AML-193 (cell line): ENCODE results near the gene PRLR.
"Not testable (repeated sequence)": the region's sequence is repeated elsewhere in the genome, so short reads cannot be mapped to it uniquely, and the experiment has no call there.

ENCODE experiments used
- DNase-seq, 2 experiments: peaks; one replicate each; lab custom pipeline; 2025; lab: John Stamatoyannopoulos, UW

Gene PRLR

DNA sequence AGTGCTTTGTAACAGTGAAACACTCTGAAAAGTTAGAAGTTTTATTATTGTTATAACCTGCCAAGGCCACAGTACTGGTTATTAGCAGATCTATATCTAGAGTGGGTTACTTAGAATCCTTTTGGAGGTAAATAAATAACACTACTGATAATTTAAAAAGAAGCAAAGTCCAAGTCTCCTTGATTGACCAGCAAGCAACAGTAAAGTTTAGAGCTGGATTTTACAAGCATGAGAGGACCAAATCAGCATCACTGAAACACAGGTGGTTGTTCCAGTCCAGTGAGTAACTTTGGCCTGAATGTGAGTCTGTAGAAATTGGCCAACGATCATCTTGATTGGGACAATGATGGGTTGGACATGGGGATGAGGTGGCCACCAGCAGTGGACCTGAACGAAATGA, 105.4 kb downstream of the PRLR start:
- DNase-seq: no peak

DNA sequence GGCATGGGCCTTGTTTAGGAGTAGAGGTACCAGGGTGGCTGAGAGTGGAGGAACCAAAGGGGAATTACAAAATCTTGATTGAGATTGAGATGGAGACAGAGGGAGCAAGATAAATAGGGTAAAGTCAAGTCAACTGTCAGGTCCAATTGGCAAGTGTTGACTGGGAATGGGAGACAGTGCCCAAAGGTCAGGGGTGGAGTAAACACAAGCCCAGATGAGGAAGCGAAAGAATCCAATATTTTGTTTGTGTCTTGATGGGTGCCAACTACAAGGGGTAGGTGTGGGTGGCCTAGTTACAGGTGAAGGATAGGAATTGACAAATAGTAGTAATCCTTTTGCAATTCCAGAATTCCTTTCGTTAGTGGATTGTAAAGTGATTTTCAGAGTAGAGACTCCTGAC, 107.5 kb downstream of the PRLR start:
- no peak for DNase-seq

DNA sequence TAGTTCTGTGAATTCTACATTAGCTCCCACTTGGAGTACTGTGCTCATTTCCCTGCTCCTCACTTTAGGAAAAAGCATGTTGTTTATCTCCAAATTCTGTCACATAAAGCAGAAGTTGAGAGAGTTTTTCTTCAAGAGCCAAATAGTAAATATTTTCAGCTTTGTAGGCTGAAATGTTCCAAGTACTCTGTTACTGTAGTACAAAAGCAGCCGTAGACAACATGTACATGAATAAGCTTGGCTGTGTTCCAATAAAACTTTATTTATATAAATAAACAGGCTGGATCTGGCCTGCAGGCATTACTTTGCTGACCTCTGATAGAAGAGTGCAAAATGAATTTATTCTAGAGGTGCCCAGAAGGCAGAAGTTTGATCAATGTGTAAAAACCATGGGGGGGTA, 109.6 kb downstream of the PRLR start:
- no peak for DNase-seq

DNA sequence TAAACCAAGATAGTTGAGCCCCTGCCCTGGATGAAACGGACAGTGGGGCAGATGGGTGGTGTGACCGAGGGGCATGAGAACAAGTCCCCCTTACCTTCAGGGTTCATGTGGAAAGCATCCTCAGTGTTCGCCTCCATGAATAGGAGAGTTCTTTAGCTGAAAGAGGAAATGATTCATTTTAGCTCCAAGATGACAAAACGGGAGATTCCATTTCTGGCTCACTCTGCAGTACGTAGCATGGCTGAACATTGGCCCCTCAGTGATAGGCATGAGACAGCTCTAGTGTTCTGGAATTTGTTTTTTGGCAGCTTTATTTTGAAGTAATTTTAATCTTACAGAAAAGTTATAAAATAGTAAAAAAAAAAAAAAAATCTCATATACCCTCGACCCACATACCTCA, 112.3 kb downstream of the PRLR start:
- DNase-seq: no peak

DNA sequence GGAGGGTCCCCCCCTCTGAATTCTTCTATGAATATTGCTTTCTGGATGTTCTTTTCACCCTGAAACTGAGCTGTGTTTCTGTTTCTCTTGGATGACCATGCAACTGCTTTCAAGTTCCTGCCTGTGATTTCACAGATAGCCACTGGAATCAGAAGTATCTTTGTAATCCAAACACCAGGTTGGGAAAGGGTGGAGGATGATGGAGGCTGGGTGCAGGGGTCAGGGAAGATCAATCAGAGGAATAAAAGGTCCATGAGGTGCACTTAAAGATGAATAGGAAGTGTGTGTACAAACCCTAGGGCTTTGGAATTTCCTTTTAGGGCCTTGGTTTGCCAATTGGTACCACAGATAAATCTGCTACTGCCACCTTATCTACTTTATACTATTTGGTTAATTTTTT, 114.4 kb downstream of the PRLR start:
- no peak for DNase-seq

DNA sequence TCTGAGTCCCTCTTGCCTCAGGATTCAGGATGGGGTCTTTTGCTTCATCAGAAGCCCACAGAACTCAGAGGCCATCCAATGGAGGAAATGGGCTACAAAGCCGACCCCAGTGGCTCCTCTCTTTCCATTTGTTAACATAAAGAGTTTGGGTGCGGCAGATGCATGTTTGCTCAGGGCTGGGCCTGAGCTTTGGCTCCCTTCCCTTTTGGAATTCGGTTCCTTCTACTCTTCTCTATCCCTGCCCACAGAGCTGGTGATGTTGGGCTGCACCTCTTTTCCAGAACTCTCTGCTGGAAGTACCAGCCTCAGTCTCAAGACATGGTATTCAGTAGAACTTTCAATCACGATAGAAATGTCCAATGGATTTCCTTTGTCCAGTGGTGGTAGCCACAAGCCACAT, 115.6 kb downstream of the PRLR start:
- DNase-seq: no peak

DNA sequence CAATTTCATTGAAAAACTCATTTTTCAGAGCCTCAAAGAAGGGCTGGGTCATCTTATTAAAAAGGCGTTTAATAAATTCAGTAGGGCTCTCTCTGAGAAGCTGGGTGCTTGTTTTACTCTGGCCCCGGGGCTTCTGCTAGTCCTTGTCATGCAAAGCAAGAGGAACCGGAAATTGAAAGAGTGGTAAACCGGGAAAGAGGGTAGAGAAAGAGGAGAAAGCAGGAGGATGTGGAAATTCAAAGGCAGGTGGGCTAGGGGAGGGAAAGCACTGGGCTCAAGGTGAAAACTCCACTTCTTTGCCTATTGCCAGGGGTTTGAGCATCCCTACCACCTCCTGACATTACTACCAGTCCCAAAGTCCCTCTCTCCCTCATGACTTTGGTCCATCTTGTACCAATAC, 118.0 kb downstream of the PRLR start:
- no peak for DNase-seq

DNA sequence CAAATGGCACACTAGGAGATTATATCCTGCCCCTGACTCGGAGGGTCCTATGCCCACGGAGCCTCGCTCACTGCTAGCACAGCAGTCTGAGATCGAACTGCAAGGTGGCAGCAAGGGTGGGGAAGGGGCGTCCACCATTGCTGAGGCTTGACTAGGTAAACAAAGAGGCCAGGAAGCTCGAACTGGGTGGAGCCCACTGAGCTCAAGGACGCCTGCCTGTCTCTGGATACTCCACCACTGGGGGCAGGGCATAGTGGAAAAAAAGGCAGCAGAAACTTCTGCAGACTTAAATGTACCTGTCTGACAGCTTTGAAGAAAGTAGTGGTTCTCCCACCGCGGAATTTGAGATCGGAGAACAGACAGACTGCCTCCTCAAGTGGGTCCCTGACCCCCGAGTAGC, 125.7 kb downstream of the PRLR start:
- not testable (repeated sequence) for DNase-seq

DNA sequence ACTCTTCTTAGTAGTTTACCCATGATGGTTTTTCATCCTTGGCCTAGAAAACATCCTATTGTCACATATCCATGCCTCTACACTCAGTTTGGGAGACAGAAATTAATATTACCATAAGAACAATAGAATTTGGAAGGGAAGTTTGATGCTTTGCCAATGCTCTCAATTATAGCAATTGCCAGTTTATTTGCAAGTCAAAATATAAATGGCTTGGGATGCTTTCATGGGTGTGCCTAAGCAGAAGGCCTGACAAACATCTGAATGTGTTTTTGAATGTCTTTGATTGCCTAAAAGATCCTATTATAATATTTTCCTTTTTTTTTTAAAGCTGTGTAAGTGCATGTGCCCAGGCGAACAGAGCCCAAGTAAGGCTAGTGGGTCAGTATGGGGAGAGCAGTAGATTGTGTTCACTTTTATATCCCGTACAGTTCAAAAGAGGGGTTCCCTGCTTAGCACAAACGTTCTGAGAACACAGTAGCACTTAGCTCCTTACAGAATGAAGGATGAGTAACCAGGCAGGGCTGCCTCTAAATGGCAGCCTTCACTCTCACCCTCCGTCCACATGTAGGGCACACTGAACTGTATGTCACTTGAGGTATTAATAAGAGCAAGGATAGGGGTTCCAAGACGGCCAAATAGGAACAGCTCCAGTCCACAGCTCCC, 126.5 kb downstream of the PRLR start:
- DNase-seq: no peak

DNA sequence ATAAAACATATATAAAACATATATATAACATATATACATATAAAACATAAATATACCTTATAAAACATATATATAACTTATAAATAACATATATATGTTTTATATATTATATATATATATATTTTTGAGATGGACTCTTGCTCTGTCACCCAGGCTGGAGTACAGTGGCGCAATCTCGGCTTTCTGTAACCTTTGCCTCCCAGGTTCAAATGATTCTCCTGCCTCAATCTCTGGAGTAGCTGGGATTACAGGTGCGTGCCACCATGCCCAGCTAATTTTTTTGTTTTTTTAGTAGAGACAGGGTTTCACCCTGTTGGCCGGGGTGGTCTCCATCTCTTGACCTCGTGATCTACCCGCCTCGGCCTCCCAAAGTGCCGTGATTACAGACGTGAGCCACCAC, 128.6 kb downstream of the PRLR start:
- DNase-seq: not testable (repeated sequence)

DNA sequence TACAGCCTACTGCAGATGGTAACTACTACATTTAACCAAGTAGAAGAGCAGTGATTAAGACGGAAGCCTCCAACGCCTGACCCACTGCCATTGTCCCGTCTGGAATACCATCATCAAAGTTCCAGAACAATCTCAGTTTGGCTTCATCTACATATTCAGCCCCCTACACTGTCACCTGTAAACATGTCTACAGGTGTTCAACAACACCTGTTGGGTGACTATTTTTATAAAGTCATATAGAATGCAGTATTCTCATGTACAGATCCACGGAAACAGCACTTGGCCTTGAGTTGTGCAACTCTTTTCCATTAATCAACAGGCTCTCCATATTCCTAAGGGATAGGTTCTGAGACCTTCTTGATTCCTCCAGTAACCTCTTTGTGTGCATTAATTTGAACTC, 129.3 kb downstream of the PRLR start:
- no peak for DNase-seq

DNA sequence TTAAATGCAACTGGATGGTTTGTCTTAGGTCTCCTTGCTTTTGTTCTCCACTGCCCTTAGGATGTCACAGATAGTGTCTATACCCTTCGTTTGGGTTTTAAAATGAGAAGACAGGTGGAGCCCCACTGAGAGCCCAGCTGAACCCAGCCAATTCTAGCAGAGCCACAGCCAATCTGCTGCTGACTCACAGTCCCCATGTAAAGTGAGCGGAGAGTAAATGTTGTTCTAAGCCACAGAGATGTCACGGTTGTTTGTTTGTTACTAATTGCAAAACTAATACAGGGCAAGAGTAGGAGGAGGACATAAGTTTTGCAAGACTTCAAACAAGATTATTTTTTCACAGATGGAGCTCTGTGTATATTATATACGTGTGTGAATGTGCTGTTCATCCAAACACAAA, 132.1 kb downstream of the PRLR start:
- no peak for DNase-seq

DNA sequence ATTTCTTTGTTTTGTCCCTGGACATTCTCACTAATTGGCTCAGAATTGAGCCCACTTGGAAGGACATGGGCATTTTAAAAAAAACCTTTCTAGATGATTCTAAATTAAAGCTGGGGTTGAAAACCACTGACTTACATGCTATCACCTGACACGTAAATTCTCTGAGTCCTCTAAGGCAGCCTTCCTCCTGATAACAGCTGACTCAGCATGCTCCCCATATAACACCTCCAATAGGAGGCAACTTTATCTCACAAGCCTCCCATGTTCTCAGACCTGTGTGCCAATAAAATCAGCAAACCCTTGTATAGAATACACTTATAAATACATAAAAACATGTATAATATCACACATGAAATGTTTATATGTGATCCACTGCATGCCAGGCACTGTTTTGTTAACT, 133.4 kb downstream of the PRLR start:
- no peak for DNase-seq

DNA sequence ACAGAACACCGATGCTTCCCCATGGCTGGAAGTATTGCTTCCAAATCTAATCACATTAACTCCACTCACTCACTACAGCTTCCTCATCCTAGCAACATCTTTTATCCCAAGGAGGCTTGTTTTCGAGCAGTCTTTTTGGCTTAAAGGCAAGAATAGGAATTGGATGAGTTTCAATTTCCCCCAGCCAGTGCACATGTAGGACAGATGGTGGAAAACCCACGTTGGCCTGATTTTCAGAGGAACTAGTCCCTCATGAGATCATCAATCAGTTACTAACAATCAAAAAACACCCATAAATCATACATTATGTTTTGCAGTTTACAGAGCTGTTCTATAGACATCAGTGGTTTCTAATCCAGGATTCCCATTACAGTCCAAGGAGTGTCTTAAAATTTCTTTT, 134.1 kb downstream of the PRLR start:
- no peak for DNase-seq

DNA sequence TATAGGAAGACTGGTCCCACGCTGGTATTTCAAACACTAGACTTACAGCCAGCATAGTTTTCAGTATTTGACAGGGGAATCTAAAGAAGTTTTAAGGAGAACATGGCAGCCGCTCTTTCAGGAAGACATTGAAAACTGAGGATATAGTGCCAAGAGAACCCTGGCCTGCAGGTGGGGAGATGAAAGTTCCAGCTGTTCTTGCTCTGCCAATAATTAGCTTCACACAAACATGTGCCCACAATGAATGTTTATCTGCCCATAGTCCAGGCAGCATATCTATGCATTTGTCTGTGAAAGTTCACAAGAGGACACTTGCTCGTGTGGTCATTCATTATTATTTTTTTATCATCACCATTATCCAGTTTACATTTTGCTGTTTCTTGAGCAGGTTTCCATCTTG, 134.9 kb downstream of the PRLR start:
- no peak for DNase-seq

DNA sequence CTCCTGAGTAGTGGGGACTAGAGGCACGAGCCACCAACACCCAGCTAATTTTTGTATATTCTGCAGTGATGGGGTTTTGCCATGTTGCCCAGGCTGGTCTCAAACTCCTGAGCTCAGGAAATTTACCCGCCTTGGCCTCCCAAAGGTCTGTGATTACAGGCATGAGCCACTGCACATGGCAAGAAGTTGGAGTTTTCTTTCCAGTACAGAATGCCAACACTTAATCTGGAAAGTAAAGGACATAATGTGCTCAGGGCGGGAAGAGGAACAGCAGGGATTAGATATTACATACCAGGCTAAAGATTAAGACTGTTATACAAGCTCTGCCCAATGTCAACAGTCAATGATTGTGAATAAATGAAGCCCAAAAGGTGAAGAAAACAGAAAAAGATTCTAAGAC, 135.3 kb downstream of the PRLR start:
- no peak for DNase-seq

DNA sequence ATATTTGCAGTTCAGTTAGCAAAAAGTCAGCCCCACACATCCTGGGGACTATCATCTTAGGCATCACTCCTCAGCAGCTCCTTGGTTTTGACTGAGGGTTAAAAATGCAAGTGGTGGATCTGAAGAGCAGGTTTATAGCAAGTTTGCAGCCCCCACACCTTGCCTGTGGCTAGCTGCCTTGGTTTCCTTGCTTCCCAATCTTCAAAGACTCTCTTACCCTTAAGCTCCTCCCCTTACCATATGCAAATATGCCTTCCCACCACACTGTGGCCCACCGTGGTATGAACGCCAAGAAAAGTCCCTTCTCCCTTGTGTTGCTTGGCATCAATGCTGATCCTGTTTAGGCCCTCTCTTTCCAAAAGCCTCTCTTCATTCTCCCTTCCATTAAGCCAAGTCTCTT, 137.6 kb downstream of the PRLR start:
- DNase-seq: no peak

DNA sequence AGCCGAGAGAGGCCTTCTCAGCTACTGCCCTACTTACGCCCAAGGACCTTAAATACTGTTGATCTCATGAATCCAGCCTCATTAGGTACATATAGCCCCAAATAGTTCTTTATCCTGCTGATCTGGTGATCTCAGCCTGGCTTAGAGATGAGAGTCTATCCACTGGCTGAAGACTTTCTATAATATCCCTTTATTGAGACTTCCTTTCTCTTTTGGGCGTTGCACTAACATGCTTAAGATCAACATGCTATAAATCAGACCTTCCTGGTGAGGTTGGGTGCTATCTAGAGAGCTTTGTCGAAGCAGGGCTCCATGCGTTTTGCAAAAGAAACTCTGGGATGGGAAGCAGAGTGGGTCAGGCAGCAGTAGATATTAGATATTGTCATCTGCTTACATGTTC, 138.6 kb downstream of the PRLR start:
- no peak for DNase-seq

DNA sequence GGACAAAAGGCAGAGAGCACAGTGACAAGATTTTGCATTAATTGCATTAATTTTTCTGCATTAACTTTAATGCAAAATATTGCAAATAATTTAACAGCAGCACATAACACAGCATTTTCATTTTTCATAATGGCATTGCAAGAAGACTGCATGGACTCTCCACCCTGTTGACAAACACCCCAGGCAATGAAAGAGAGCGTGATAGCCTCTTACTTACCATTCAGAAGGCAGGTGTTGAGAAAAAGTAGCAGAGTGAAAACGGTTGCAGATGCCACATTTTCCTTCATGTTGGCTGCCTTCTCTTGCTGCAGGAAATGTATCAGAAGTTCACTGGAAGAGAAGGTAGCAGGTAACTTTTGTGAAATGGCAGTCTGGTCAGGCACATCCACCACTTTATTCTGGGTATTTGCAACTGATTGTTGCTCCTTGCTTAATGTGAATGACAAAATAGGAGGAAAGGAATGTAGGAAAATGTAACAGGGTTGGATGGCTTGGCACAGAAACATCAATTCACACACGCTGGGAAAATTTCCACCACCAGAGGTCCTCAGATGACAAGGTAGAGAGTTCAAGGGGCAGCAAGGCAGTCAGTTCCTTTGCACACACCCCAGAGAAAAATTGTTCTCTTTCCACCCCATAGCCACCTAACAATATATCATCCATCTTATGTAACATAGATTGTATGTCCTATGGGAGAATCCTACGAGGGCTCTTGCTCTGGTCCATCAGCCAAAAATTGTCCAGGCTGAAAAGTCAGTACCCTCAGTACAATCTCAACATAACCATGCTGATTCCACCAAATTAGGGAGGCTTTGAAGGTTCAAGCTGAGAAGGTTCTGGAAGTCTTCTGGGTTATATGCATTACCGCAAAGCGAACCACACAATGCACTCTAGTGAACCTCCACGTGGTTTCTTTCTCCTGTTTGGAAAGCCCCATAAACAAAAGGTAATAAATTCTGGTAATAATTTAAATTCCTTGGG, 140.7 kb downstream of the PRLR start:
- DNase-seq: peak; percentile 36 to 39

DNA sequence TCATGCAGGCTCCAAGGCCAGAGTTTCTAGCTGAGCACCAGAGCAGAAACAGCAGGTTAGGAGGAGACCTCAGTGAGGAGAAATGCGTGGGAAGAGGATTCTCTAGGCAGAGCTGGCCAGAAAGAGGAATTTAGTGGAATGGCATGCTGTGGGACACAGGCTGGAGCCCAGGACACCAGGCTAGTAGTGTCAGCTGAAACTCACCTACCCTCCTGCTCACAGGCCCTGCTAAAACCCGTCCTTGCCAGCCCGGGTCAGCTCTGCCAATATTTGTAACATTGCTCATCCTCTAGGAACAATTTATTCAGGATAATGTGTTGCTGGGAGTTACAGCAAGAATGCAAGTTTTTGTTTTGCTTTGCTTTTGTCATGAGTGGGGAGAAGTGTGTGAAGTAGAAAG, 142.3 kb downstream of the PRLR start:
- no peak for DNase-seq

DNA sequence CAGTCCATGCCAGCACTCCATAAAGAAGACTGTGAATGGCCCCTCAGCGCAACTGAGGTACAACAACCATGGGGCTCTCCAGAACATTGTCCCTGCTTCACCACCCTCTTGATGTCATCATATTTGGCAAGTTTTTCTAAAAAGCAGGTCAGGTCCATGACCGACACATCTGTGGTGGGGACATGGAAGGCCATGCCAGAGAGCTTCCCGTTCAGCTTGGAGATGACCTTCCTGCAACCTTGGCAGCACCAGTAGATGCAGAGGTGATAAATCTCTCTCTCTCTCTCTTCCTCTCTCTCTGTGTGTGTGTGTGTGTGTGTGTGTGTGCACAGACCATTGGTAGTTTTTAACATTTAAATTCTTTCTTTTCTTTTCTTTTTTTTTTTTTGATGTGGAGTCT, 147.1 kb downstream of the PRLR start:
- DNase-seq: no peak

DNA sequence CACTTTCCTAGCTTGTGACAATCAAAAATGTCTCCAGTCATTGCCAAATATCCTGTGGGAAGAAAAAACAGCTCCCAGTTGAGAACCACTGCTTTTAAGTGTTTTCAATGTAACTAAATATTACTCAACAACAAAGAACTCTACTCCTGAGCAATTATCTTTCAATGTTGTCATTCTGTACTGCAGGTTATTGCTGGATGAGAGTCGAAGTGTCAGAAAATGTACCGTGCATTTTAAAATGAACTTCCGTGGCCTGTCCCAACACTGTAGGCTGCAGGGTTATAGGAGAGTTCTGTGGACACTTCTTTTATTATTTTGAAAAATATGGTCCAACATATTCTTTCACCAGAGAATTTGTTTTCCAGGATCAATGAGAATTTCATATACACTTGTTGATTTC, 147.8 kb downstream of the PRLR start:
- DNase-seq: no peak

DNA sequence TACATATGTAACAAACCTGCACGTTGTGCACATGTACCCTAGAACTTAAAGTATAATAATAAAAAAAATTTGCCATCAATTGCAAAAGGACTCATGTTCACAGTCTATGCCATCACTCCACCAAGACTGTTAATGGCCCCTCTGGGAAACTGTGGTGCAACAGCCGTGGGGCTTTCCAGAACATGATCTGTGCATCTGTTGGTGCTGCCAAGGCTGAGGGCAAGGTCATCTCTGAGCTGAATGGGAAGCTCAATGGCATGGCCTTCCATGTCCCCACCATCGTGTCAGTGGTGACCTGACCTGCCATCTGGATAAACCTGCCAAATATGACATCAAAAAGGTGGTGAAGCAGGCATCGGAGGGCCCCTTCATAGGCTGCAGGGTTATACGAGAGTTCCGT, 149.2 kb downstream of the PRLR start:
- no peak for DNase-seq

DNA sequence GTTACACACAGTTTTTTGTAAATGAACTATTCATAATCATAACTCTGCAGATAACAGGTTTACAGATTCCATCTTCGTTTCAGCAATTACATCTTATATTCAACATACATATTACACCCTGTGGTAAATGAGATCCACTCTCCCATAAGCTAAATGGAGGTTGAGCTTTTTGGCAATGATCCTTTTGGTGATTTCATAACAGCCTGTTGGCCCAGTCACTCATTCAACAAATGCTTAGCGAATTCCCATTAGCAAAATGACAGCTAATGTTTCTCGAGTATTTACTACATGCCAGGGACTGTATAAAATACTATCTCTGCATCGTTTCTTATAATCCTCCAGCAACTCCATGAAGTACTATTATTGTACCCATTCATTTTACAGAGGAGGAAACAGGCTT, 157.1 kb downstream of the PRLR start:
- no peak for DNase-seq
